Measurements from ENCODE around the gene CCNK. TPM values are rescaled to one million over a fixed set of nuclear protein-coding genes. Genes with fewer than 3 reads are reported as not detected.

The CCNK gene
- total RNA-seq, 1 experiment from 2014 or later = 19.0 TPM

- BruUV-seq (replicated peaks) = no TSS peak
- CTCF ChIA-PET = no interaction called here
Observed at GRCh38 chr14:99514552-99515300, 33.5 kb downstream of the CCNK start.

GRCh38 chr14:99515301-99516155, 34.3 kb downstream of the CCNK start:
- DNase-seq = no peak
- no peaks in the 10 kb centered on the region for H3K9me2 ChIP-seq (ENCODE audit: insufficient read depth)
- H4K20me1 ChIP-seq (ENCODE audit: insufficient read depth) = no peaks in the 10 kb centered on the region
- H3K4me1 ChIP-seq (replicated peaks; ENCODE audit: insufficient read depth) = no peaks in the 10 kb centered on the region
- H3K79me2 ChIP-seq (ENCODE audit: low read depth) = no peaks in the 10 kb centered on the region
- intact Hi-C loops (cut with micrococcal nuclease; ENCODE audit: unreplicated experiment) = no loop called here
- no peaks in the 10 kb centered on the region for H3K36me3 ChIP-seq (ENCODE audit: low read depth)
- no peaks in the 10 kb centered on the region for H3K27me3 ChIP-seq (ENCODE audit: insufficient read depth, low read depth)
- H3K4me2 ChIP-seq = no peak overlapping the region
- H3K9me3 ChIP-seq (ENCODE audit: insufficient read depth, low read depth) = no peaks in the 10 kb centered on the region
- BruUV-seq (replicated peaks) = no TSS peak
- ChIA-PET POLR2A (ENCODE audit: unreplicated experiment) (no interaction called here), CTCF (no interaction called here)
- no peak overlapping the region for H2AFZ ChIP-seq
- no peak overlapping the region for H3K4me3 ChIP-seq
- TF ChIP-seq EZH2 (IDR thresholded peaks at IDR 0.05; ENCODE audit: low read depth) = no peak
- no peak for TF ChIP-seq CTCF (conservative IDR thresholded peaks at IDR 0.05)
- no peak overlapping the region for H3K27ac ChIP-seq
- no peaks in the 10 kb centered on the region for H3F3A ChIP-seq (ENCODE audit: insufficient read depth, low read depth)

More at GRCh38 chr14:99514552-99515300, 33.5 kb downstream of the CCNK start:
- Histone ChIP-seq H3K9me2 (ENCODE audit: insufficient read depth) (no peaks in the 10 kb centered on the region), H3K27me3 (ENCODE audit: insufficient read depth, low read depth) (no peaks in the 10 kb centered on the region), H3K4me3 (no peak overlapping the region), H3K27ac (no peak overlapping the region), H3K79me2 (ENCODE audit: low read depth) (no peaks in the 10 kb centered on the region), H3K36me3 (ENCODE audit: low read depth) (no peaks in the 10 kb centered on the region), H3K9me3 (ENCODE audit: insufficient read depth, low read depth) (no peaks in the 10 kb centered on the region), H3K4me1 (replicated peaks; ENCODE audit: insufficient read depth) (no peaks in the 10 kb centered on the region), H3K4me2 (no peak overlapping the region), H4K20me1 (ENCODE audit: insufficient read depth) (no peaks in the 10 kb centered on the region), H3F3A (ENCODE audit: insufficient read depth, low read depth) (no peaks in the 10 kb centered on the region), H2AFZ (no peak overlapping the region)
- TF ChIP-seq CTCF (conservative IDR thresholded peaks at IDR 0.05) (no peak), EZH2 (IDR thresholded peaks at IDR 0.05; ENCODE audit: low read depth) (no peak)
- intact Hi-C loops (cut with micrococcal nuclease; ENCODE audit: unreplicated experiment) = no loop called here
- POLR2A ChIA-PET (ENCODE audit: unreplicated experiment) = no interaction called here
- no peak for DNase-seq

GRCh38 chr14:99516156-99516870, 35.1 kb downstream of the CCNK start:
- BruUV-seq (replicated peaks) = no TSS peak
- H3K4me1 ChIP-seq (replicated peaks; ENCODE audit: insufficient read depth) = no peaks in the 10 kb centered on the region
- H3F3A ChIP-seq (ENCODE audit: insufficient read depth, low read depth) = no peaks in the 10 kb centered on the region
- POLR2A ChIA-PET (ENCODE audit: unreplicated experiment) = no interaction called here
- no peaks in the 10 kb centered on the region for H3K9me3 ChIP-seq (ENCODE audit: insufficient read depth, low read depth)
- TF ChIP-seq CTCF (conservative IDR thresholded peaks at IDR 0.05) (no peak), EZH2 (IDR thresholded peaks at IDR 0.05; ENCODE audit: low read depth) (no peak)
- H3K79me2 ChIP-seq (ENCODE audit: low read depth) = no peaks in the 10 kb centered on the region
- H4K20me1 ChIP-seq (ENCODE audit: insufficient read depth) = no peaks in the 10 kb centered on the region
- DNase-seq = no peak
- no peak overlapping the region for H3K4me3 ChIP-seq
- H3K27ac ChIP-seq = no peak overlapping the region
- no peak overlapping the region for H3K4me2 ChIP-seq
- no peaks in the 10 kb centered on the region for H3K27me3 ChIP-seq (ENCODE audit: insufficient read depth, low read depth)
- no peaks in the 10 kb centered on the region for H3K9me2 ChIP-seq (ENCODE audit: insufficient read depth)
- CTCF ChIA-PET = no interaction called here
- no peak overlapping the region for H2AFZ ChIP-seq
- intact Hi-C loops (cut with micrococcal nuclease; ENCODE audit: unreplicated experiment) = no loop called here
- no peaks in the 10 kb centered on the region for H3K36me3 ChIP-seq (ENCODE audit: low read depth)
